ENCODE measurements around the gene TMEM266.

The TMEM266 gene

GRCh38 chr15:76058714-76059319 is 968 bp upstream of the TMEM266 start:
- TF ChIP-seq CTCF (IDR thresholded peaks at IDR 0.05; ENCODE audit: control extremely low read depth, extremely low read depth, low read depth, missing control alignments): peak; percentile 39
- POLR2A ChIA-PET: no interaction called here
- CTCF ChIA-PET: interaction anchor here (0.8 to 11.0 kb wide), 10 partner anchors 10 to 138 kb away, joined by 3 to 292 read pairs (median 4); no protein-coding TSS in a partner anchor
- DNase-seq (ENCODE audit: extremely low spot score): peak; percentile 30

- TF ChIP-seq CTCF (IDR thresholded peaks at IDR 0.05; ENCODE audit: control extremely low read depth, extremely low read depth, low read depth, missing control alignments): no peak
- POLR2A ChIA-PET: no interaction called here
- CTCF ChIA-PET: interaction anchor here (1.1 to 11.0 kb wide), 6 partner anchors 14 to 94 kb away, joined by 3 to 292 read pairs (median 4); no protein-coding TSS in a partner anchor
Observed at GRCh38 chr15:76060118-76060989, 569 bp downstream of the TMEM266 start.

GRCh38 chr15:76061700-76062099 is 1.9 kb downstream of the TMEM266 start:
- ChIA-PET POLR2A (no interaction called here), CTCF (interaction anchor here (1.2 to 11.0 kb wide), 3 partner anchors 16 to 93 kb away, joined by 4 to 292 read pairs (median 6); no protein-coding TSS in a partner anchor)
- TF ChIP-seq CTCF (IDR thresholded peaks at IDR 0.05; ENCODE audit: control extremely low read depth, extremely low read depth, low read depth, missing control alignments): no peak
- DNase-seq (ENCODE audit: extremely low spot score): no peak

More at GRCh38 chr15:76060118-76060989, 569 bp downstream of the TMEM266 start:
- peak; percentile 18 for DNase-seq (ENCODE audit: extremely low spot score)

- TF ChIP-seq CTCF (IDR thresholded peaks at IDR 0.05; ENCODE audit: control extremely low read depth, extremely low read depth, low read depth, missing control alignments): no peak
- ChIA-PET POLR2A (no interaction called here), CTCF (interaction anchor here (2.5 to 11.0 kb wide), 2 partner anchors 82 to 92 kb away, joined by 6 to 292 read pairs; no protein-coding TSS in a partner anchor)
- DNase-seq (ENCODE audit: extremely low spot score): no peak
Observed at GRCh38 chr15:76062286-76062685, 2.5 kb downstream of the TMEM266 start.

- no peak for TF ChIP-seq CTCF (IDR thresholded peaks at IDR 0.05; ENCODE audit: control extremely low read depth, extremely low read depth, low read depth, missing control alignments)
- no peak for DNase-seq (ENCODE audit: extremely low spot score)
- CTCF ChIA-PET: interaction anchor here (1.4 to 11.0 kb wide), 3 partner anchors 11 to 80 kb away, joined by 4 to 292 read pairs (median 4); no protein-coding TSS in a partner anchor
- POLR2A ChIA-PET: no interaction called here
Observed at GRCh38 chr15:76064375-76064774, 4.6 kb downstream of the TMEM266 start.

- TF ChIP-seq CTCF (IDR thresholded peaks at IDR 0.05; ENCODE audit: control extremely low read depth, extremely low read depth, low read depth, missing control alignments): no peak
- POLR2A ChIA-PET: no interaction called here
- CTCF ChIA-PET: interaction anchor here (1.4 to 11.0 kb wide), 3 partner anchors 10 to 79 kb away, joined by 4 to 292 read pairs (median 4); no protein-coding TSS in a partner anchor
- DNase-seq (ENCODE audit: extremely low spot score): no peak
Observed at GRCh38 chr15:76065245-76065644, 5.5 kb downstream of the TMEM266 start.
